Activated CD4-positive, alpha-beta T cell treated with anti-CD3 and anti-CD28 coated beads, Interleukin-2, Interleukin-6, amounts not matched to agents 100 ng/mL and 50 ng/mL, durations not matched to agents 16 hours and 8 hours (primary cell): ENCODE measurements around the gene HOXA3.
A peak's percentile ranks its signal among the peaks of the same experiment; 100 is the strongest.

Source experiments
- DNase-seq: peaks from one replicate; pipeline ENCODE4 v3.0.0-alpha.2; 2020

The HOXA3 gene

GRCh38 chr7:27141923-27142579, 10.3 kb downstream of the HOXA3 start:
- DNase-seq = no peak

- DNase-seq = no peak
Measured at GRCh38 chr7:27141137-27141922, 11.1 kb downstream of the HOXA3 start.

GRCh38 chr7:27140126-27140857, 12.1 kb downstream of the HOXA3 start:
- DNase-seq = no peak

- DNase-seq = no peak
Measured at GRCh38 chr7:27139334-27140125, 12.9 kb downstream of the HOXA3 start.

GRCh38 chr7:27138985-27139333, 13.4 kb downstream of the HOXA3 start:
- no peak for DNase-seq

- no peak for DNase-seq
Measured at GRCh38 chr7:27138472-27138871, 13.9 kb downstream of the HOXA3 start.

GRCh38 chr7:27137640-27138315, 14.6 kb downstream of the HOXA3 start:
- DNase-seq = no peak

GRCh38 chr7:27134392-27134791, 18.0 kb downstream of the HOXA3 start:
- peak; percentile 81 for DNase-seq

GRCh38 chr7:27133409-27134231, 18.8 kb downstream of the HOXA3 start:
- DNase-seq = no peak

GRCh38 chr7:27132978-27133377, 19.4 kb downstream of the HOXA3 start:
- no peak for DNase-seq

- no peak for DNase-seq
Measured at GRCh38 chr7:27132214-27132613, 20.2 kb downstream of the HOXA3 start.

GRCh38 chr7:27131390-27131819, 21.0 kb downstream of the HOXA3 start:
- no peak for DNase-seq

- peak; percentile 78 for DNase-seq
Measured at GRCh38 chr7:27130540-27131389, 21.6 kb downstream of the HOXA3 start, which contains the start of gene HOXA4. Gene HOXA4 (minus strand): TSS chr7:27130757. CDS start chr7:27130733, 24 bp downstream.

- no peak for DNase-seq
Measured at GRCh38 chr7:27129729-27130539, 22.4 kb downstream of the HOXA3 start.

- DNase-seq = no peak
Measured at GRCh38 chr7:27128776-27129728, 23.3 kb downstream of the HOXA3 start.

GRCh38 chr7:27128034-27128433, 24.3 kb downstream of the HOXA3 start:
- DNase-seq = no peak

GRCh38 chr7:27126596-27127327, 25.6 kb downstream of the HOXA3 start:
- no peak for DNase-seq
